OCI-LY1 (cell line): Measurements from ENCODE around the gene MMRN1.

Experiments
- H2AFZ ChIP-seq: fragments of 200-600 bp; sonication (generic), shearing (Covaris generic); 2 replicates; pipeline ENCODE4 v1.6.0; 2014; ENCODE audit warnings: antibody characterized with exemption, mild to moderate bottlenecking, low read length
- H3F3A ChIP-seq: fragments of 200-600 bp; sonication (generic), shearing (Covaris generic); 2 replicates; pipeline ENCODE4 v1.6.0; 2014; ENCODE audit warnings: mild to moderate bottlenecking, antibody characterized with exemption, low read length, moderate library complexity; ENCODE audit not compliant: insufficient read depth
- H3K27ac ChIP-seq: fragments of 200-600 bp; sonication (generic); 2 replicates; pipeline ENCODE4 v1.5.1; 2014; ENCODE audit warnings: low read length, mixed run types, mild to moderate bottlenecking, low read depth; ENCODE audit not compliant: poor library complexity, severe bottlenecking
- H3K27me3 ChIP-seq: fragments of 200-600 bp; sonication (generic); 2 replicates; pipeline ENCODE4 v1.6.0; 2014; ENCODE audit warnings: antibody characterized with exemption, mild to moderate bottlenecking, low read length, moderate library complexity; ENCODE audit not compliant: insufficient read depth
- H3K36me3 ChIP-seq: fragments of 200-600 bp; sonication (generic); 2 replicates; pipeline ENCODE4 v1.6.1; 2014; ENCODE audit warnings: mild to moderate bottlenecking, antibody characterized with exemption, low read length, moderate library complexity, mixed read lengths; ENCODE audit not compliant: insufficient read depth
- H3K4me1 ChIP-seq: fragments of 200-600 bp; sonication (generic); 2 replicates; pipeline ENCODE4 v1.5.1; 2014; ENCODE audit warnings: mild to moderate bottlenecking, low read length, moderate library complexity; ENCODE audit not compliant: insufficient read depth, severe bottlenecking
- H3K4me2 ChIP-seq: fragments of 200-600 bp; sonication (generic), shearing (Covaris generic); 2 replicates; pipeline ENCODE4 v1.6.1; 2014; ENCODE audit warnings: low read length
- H3K4me3 ChIP-seq: fragments of 200-600 bp; sonication (generic); 2 replicates; pipeline ENCODE4 v1.5.1; 2014; ENCODE audit warnings: low read length, low read depth, mild to moderate bottlenecking, mixed read lengths; ENCODE audit not compliant: poor library complexity, severe bottlenecking
- H3K79me2 ChIP-seq: fragments of 200-600 bp; shearing (Covaris generic); 2 replicates; pipeline ENCODE4 v1.6.1; 2016; ENCODE audit warnings: mixed run types, low read length, mixed read lengths; ENCODE audit not compliant: insufficient read depth
- H3K9ac ChIP-seq: fragments of 200-600 bp; sonication (generic), shearing (Covaris generic); 2 replicates; pipeline ENCODE4 v1.6.1; 2014; ENCODE audit warnings: mild to moderate bottlenecking, low read length, mixed read lengths
- H3K9me2 ChIP-seq: fragments of 200-600 bp; sonication (generic), shearing (Covaris generic); 2 replicates; pipeline ENCODE4 v1.6.1; 2014; ENCODE audit warnings: low read depth, mild to moderate bottlenecking, low read length, mixed read lengths
- H3K9me3 ChIP-seq: fragments of 200-600 bp; shearing (Covaris generic); 2 replicates; pipeline ENCODE4 v1.6.1; 2014; ENCODE audit warnings: low read length, mixed read lengths
- H4K20me1 ChIP-seq: fragments of 200-600 bp; sonication (generic), shearing (Covaris generic); 2 replicates; pipeline ENCODE4 v1.6.0; 2016; ENCODE audit warnings: mild to moderate bottlenecking, low read length; ENCODE audit not compliant: insufficient read depth
- EZH2 ChIP-seq: fragments of 200-600 bp; sonication (generic), shearing (Covaris generic); IDR thresholded peaks from 2 replicates; pipeline ENCODE4 v1.8.0; 2017; ENCODE audit warnings: borderline replicate concordance, mixed run types, mild to moderate bottlenecking, antibody characterized with exemption, low read length, moderate library complexity, mixed read lengths
- TF ChIP-seq, protein P1 (sequence below): fragments of 200-600 bp; sonication (generic), shearing (Covaris generic); IDR thresholded peaks from 2 replicates; pipeline ENCODE4 v1.5.1; 2017; ENCODE audit warnings: mild to moderate bottlenecking, antibody characterized with exemption, low read length, moderate library complexity, mixed read lengths

The MMRN1 gene

DNA sequence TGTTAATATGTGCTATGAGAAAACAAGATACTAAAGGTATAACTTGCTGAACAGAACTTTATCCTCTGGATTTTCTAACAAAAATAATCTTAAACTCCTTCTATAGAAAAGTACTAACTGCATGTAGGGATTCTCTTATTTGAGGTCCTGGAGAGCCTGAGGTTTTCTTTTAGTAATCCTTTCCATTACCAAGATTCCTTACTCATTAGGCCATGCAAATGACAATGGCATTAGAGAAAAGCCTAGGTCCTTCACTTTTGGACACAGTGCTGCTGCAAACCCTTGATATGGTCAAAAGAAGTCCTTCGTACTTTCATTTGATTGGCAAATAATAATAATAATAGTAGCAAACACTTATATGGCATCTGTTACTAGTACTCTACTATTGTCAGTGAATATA lies 3.2 kb downstream of the MMRN1 start:
- peak overlapping the region; percentile 54 for H3K4me3 ChIP-seq

DNA sequence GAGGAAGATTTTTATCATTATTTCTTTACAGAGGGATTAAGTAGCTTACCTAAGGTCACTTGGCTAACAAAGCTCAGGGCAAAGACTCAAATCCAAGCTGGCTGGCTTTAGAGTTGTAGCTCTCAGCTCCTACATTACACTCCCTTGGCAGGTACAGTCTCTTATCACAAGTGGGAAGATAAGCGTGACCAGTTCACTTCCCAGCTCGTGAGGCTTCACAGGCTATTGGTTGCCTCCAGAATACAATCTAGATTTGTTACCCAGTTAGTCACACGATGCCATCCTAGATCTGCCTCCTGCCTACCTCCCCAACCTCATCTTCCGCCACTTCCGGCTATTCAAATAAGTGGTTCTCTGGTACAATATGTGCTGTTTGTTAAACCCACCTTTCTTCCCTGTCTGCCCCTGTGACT lies 3.7 kb downstream of the MMRN1 start:
- no peaks in the 10 kb centered on the region for H3K27me3 ChIP-seq
- H2AFZ ChIP-seq = no peak overlapping the region
- H3K4me3 ChIP-seq = peak overlapping the region; percentile 54
- peak overlapping the region; percentile 12; the same call in 1 of the 2 replicates for H3K9ac ChIP-seq
- no peaks in the 10 kb centered on the region for H4K20me1 ChIP-seq
- H3K9me3 ChIP-seq = no peaks in the 10 kb centered on the region
- no peak for TF ChIP-seq EZH2
- TF ChIP-seq, protein P1, sequence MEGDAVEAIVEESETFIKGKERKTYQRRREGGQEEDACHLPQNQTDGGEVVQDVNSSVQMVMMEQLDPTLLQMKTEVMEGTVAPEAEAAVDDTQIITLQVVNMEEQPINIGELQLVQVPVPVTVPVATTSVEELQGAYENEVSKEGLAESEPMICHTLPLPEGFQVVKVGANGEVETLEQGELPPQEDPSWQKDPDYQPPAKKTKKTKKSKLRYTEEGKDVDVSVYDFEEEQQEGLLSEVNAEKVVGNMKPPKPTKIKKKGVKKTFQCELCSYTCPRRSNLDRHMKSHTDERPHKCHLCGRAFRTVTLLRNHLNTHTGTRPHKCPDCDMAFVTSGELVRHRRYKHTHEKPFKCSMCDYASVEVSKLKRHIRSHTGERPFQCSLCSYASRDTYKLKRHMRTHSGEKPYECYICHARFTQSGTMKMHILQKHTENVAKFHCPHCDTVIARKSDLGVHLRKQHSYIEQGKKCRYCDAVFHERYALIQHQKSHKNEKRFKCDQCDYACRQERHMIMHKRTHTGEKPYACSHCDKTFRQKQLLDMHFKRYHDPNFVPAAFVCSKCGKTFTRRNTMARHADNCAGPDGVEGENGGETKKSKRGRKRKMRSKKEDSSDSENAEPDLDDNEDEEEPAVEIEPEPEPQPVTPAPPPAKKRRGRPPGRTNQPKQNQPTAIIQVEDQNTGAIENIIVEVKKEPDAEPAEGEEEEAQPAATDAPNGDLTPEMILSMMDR = no peak
- H3K27ac ChIP-seq = peak overlapping the region; percentile 69
- no peaks in the 10 kb centered on the region for H3K36me3 ChIP-seq
- H3K4me2 ChIP-seq = peak overlapping the region; percentile 31; the same call in 1 of the 2 replicates
- H3K79me2 ChIP-seq = peaks cover 6% of the 10 kb centered on the region; the same call in 1 of the 2 replicates
- peaks cover 31% of the 10 kb centered on the region for H3K4me1 ChIP-seq
- H3F3A ChIP-seq = no peaks in the 10 kb centered on the region
- H3K9me2 ChIP-seq = no peaks in the 10 kb centered on the region

More for the DNA sequence above, 3.2 kb downstream of the MMRN1 start:
- H3F3A ChIP-seq = no peaks in the 10 kb centered on the region
- H3K4me1 ChIP-seq = peaks cover 36% of the 10 kb centered on the region
- H3K9me2 ChIP-seq = no peaks in the 10 kb centered on the region
- no peak overlapping the region for H2AFZ ChIP-seq
- TF ChIP-seq, protein P1 = no peak
- no peak for TF ChIP-seq EZH2
- no peaks in the 10 kb centered on the region for H3K36me3 ChIP-seq
- H4K20me1 ChIP-seq = no peaks in the 10 kb centered on the region
- H3K27ac ChIP-seq = peak overlapping the region; percentile 69
- peak overlapping the region; percentile 31; the same call in 1 of the 2 replicates for H3K4me2 ChIP-seq
- H3K9ac ChIP-seq = peak overlapping the region; percentile 12; the same call in 1 of the 2 replicates
- peaks cover 6% of the 10 kb centered on the region; the same call in 1 of the 2 replicates for H3K79me2 ChIP-seq
- H3K9me3 ChIP-seq = no peaks in the 10 kb centered on the region
- H3K27me3 ChIP-seq = no peaks in the 10 kb centered on the region

DNA sequence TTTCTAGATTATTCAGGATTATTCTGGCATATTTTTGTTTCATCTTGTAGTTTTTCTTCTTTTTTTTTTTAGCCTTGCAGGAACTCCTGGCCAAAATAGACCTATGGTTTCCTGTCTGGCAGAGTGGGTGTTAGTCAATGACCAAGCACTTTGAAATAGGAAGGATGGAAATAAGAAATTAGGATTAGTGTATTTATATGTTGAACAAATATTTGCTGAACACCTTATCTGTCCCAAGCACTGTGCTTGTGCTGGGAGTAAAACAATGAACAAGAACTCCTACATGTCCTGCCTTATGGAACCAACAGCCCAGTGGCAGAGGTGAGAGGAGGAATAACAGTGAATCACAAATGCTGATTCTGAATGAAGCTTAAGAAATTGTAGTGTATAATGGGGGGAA lies 4.5 kb downstream of the MMRN1 start:
- no peaks in the 10 kb centered on the region for H3K9me2 ChIP-seq
- H3K4me3 ChIP-seq = no peak overlapping the region

More for the DNA sequence above, 4.5 kb downstream of the MMRN1 start:
- Histone ChIP-seq H4K20me1 (no peaks in the 10 kb centered on the region), H3F3A (no peaks in the 10 kb centered on the region), H3K27me3 (no peaks in the 10 kb centered on the region), H2AFZ (no peak overlapping the region), H3K9ac (no peak overlapping the region), H3K27ac (peak overlapping the region; percentile 69), H3K79me2 (peaks cover 6% of the 10 kb centered on the region; the same call in 1 of the 2 replicates), H3K36me3 (no peaks in the 10 kb centered on the region), H3K4me1 (peaks cover 24% of the 10 kb centered on the region), H3K4me2 (no peak overlapping the region; the same call in 1 of the 2 replicates), H3K9me3 (no peaks in the 10 kb centered on the region)
- TF ChIP-seq, protein P1 = no peak
- no peak for TF ChIP-seq EZH2
